SU-DHL-6 (cell line): ENCODE data around the gene ITFG1.
A peak's percentile ranks its signal among the peaks of the same experiment; 100 is the strongest.

Experiments
- H2AFZ ChIP-seq: fragments of 200-600 bp; sonication (generic); 2 replicates; pipeline ENCODE4 v1.6.1; 2014; ENCODE audit warnings: low read depth, mild to moderate bottlenecking, moderate library complexity, mixed read lengths, antibody characterized with exemption, low read length; ENCODE audit not compliant: severe bottlenecking
- H3F3A ChIP-seq: fragments of 200-600 bp; shearing (Covaris generic); 2 replicates; pipeline ENCODE4 v1.6.0; 2016; ENCODE audit warnings: antibody characterized with exemption, mild to moderate bottlenecking; ENCODE audit not compliant: insufficient read depth
- H3K27ac ChIP-seq: fragments of 200-600 bp; sonication (generic); 2 replicates; pipeline ENCODE4 v1.5.1; 2016; ENCODE audit warnings: low read depth, mild to moderate bottlenecking, low read length, moderate library complexity, mixed read lengths
- H3K27me3 ChIP-seq: fragments of 200-600 bp; sonication (generic), shearing (Covaris generic); 2 replicates; pipeline ENCODE4 v1.6.0; 2014; ENCODE audit warnings: mild to moderate bottlenecking, low read length
- H3K36me3 ChIP-seq: fragments of 200-600 bp; sonication (generic); 2 replicates; pipeline ENCODE4 v1.6.1; 2014; ENCODE audit warnings: mild to moderate bottlenecking, low read length, mixed read lengths
- H3K4me2 ChIP-seq: fragments of 300-600, 200-600 bp; shearing (Covaris generic), sonication (generic); 2 replicates; pipeline ENCODE4 v1.6.0; 2014; ENCODE audit warnings: low read length, low read depth, mild to moderate bottlenecking; ENCODE audit not compliant: poor library complexity, severe bottlenecking
- H3K4me3 ChIP-seq: fragments of 200-600 bp; sonication (generic); 2 replicates; pipeline ENCODE4 v1.5.1; 2014; ENCODE audit warnings: antibody characterized with exemption, low read length, mild to moderate bottlenecking, mixed read lengths; ENCODE audit not compliant: insufficient read depth, poor library complexity, severe bottlenecking
- H3K79me2 ChIP-seq: fragments of 200-600 bp; sonication (generic); 2 replicates; pipeline ENCODE4 v1.6.1; 2014; ENCODE audit warnings: mild to moderate bottlenecking, low read length, moderate library complexity; ENCODE audit not compliant: insufficient read depth
- H3K9ac ChIP-seq: fragments of 200-600 bp; sonication (generic); 2 replicates; pipeline ENCODE4 v1.7.0; 2014; ENCODE audit warnings: mild to moderate bottlenecking, low read length
- H3K9me2 ChIP-seq: fragments of 200-600 bp; sonication (generic); replicated peaks from 2 replicates; pipeline ENCODE4 v1.6.1; 2014; ENCODE audit warnings: low read length; ENCODE audit not compliant: insufficient read depth
- H3K9me3 ChIP-seq: fragments of 200-600 bp; sonication (generic); 2 replicates; pipeline ENCODE4 v1.6.1; 2014; ENCODE audit warnings: low read length, mixed read lengths; ENCODE audit not compliant: insufficient read depth
- H4K20me1 ChIP-seq: fragments of 200-600 bp; sonication (generic); 2 replicates; pipeline ENCODE4 v1.6.1; 2014; ENCODE audit warnings: low read depth, mild to moderate bottlenecking, antibody characterized with exemption, low read length, moderate library complexity, mixed read lengths
- EZH2phosphoT487 ChIP-seq: fragments of 200-600 bp; sonication (generic), shearing (Covaris generic); conservative IDR thresholded peaks from 2 replicates; pipeline ENCODE4 v1.6.1; 2018; ENCODE audit warnings: mild to moderate bottlenecking, antibody characterized with exemption, low read length, moderate library complexity, mixed read lengths
- TF ChIP-seq, protein P1 (sequence below): fragments of 200-600 bp; sonication (generic); IDR thresholded peaks from one replicate; pipeline ENCODE4 v1.5.1; 2017; ENCODE audit warnings: antibody characterized with exemption, mild to moderate bottlenecking, low read length, moderate library complexity; ENCODE audit not compliant: insufficient read depth, poor library complexity, severe bottlenecking

Gene ITFG1

GRCh38 chr16:47499080-47499699, 38.3 kb upstream of the ITFG1 start:
- no peak overlapping the region for H3K9ac ChIP-seq
- no peak overlapping the region for H3K4me3 ChIP-seq
- H2AFZ ChIP-seq: no peak overlapping the region
- no peaks in the 10 kb centered on the region for H3K9me3 ChIP-seq
- H4K20me1 ChIP-seq: no peaks in the 10 kb centered on the region
- H3K27ac ChIP-seq: no peak overlapping the region
- H3K27me3 ChIP-seq: no peaks in the 10 kb centered on the region
- peaks cover 29% of the 10 kb centered on the region for H3K36me3 ChIP-seq
- peaks cover 5% of the 10 kb centered on the region; the same call in 1 of the 2 replicates for H3F3A ChIP-seq
- TF ChIP-seq EZH2phosphoT487: no peak
- TF ChIP-seq, protein P1, sequence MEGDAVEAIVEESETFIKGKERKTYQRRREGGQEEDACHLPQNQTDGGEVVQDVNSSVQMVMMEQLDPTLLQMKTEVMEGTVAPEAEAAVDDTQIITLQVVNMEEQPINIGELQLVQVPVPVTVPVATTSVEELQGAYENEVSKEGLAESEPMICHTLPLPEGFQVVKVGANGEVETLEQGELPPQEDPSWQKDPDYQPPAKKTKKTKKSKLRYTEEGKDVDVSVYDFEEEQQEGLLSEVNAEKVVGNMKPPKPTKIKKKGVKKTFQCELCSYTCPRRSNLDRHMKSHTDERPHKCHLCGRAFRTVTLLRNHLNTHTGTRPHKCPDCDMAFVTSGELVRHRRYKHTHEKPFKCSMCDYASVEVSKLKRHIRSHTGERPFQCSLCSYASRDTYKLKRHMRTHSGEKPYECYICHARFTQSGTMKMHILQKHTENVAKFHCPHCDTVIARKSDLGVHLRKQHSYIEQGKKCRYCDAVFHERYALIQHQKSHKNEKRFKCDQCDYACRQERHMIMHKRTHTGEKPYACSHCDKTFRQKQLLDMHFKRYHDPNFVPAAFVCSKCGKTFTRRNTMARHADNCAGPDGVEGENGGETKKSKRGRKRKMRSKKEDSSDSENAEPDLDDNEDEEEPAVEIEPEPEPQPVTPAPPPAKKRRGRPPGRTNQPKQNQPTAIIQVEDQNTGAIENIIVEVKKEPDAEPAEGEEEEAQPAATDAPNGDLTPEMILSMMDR: no peak
- H3K9me2 ChIP-seq: no peaks in the 10 kb centered on the region
- peaks cover 21% of the 10 kb centered on the region; the same call in 1 of the 2 replicates for H3K79me2 ChIP-seq
- H3K4me2 ChIP-seq: no peak overlapping the region

- Histone ChIP-seq H3F3A (peaks cover 33% of the 10 kb centered on the region), H3K9me3 (no peaks in the 10 kb centered on the region), H2AFZ (no peak overlapping the region), H3K27me3 (no peaks in the 10 kb centered on the region), H3K27ac (peak overlapping the region; percentile 100), H4K20me1 (no peaks in the 10 kb centered on the region), H3K4me2 (peak overlapping the region; percentile 96), H3K9ac (peak overlapping the region; percentile 61), H3K79me2 (peaks cover 37% of the 10 kb centered on the region; the same call in 1 of the 2 replicates), H3K4me3 (peak overlapping the region; percentile 46), H3K36me3 (peaks cover 13% of the 10 kb centered on the region), H3K9me2 (no peaks in the 10 kb centered on the region)
- TF ChIP-seq, protein P1: no peak
- TF ChIP-seq EZH2phosphoT487: no peak
These were observed 32.8 kb upstream of the ITFG1 start for GRCh38 chr16:47493381-47494337.

GRCh38 chr16:47492428-47493377, 31.8 kb upstream of the ITFG1 start:
- H3F3A ChIP-seq: peaks cover 33% of the 10 kb centered on the region
- peak overlapping the region; percentile 96 for H3K4me2 ChIP-seq
- peak overlapping the region; percentile 46 for H3K4me3 ChIP-seq
- H3K9me2 ChIP-seq: no peaks in the 10 kb centered on the region
- no peak overlapping the region for H2AFZ ChIP-seq
- peak overlapping the region; percentile 100 for H3K27ac ChIP-seq
- H3K79me2 ChIP-seq: peaks cover 42% of the 10 kb centered on the region; the same call in 1 of the 2 replicates
- peak overlapping the region; percentile 61 for H3K9ac ChIP-seq
- TF ChIP-seq EZH2phosphoT487: no peak
- TF ChIP-seq, protein P1: no peak
- H3K9me3 ChIP-seq: no peaks in the 10 kb centered on the region
- H3K36me3 ChIP-seq: peaks cover 8% of the 10 kb centered on the region
- no peaks in the 10 kb centered on the region for H3K27me3 ChIP-seq
- no peaks in the 10 kb centered on the region for H4K20me1 ChIP-seq
